OCI-LY3 (cell line): ENCODE measurements around the gene SPNS2.

Source experiments
- CTCF ChIP-seq: fragments of 200-600, 300-600 bp; sonication (generic); IDR thresholded peaks from 2 replicates; pipeline ENCODE4 v1.5.1; 2014; ENCODE audit warnings: antibody characterized with exemption, low read length, low read depth
- EZH2phosphoT487 ChIP-seq: fragments of 200-600 bp; shearing (Covaris generic); IDR thresholded peaks from 2 replicates; pipeline ENCODE4 v1.6.1; 2018; ENCODE audit warnings: antibody characterized with exemption, mixed run types, low read depth

DNA sequence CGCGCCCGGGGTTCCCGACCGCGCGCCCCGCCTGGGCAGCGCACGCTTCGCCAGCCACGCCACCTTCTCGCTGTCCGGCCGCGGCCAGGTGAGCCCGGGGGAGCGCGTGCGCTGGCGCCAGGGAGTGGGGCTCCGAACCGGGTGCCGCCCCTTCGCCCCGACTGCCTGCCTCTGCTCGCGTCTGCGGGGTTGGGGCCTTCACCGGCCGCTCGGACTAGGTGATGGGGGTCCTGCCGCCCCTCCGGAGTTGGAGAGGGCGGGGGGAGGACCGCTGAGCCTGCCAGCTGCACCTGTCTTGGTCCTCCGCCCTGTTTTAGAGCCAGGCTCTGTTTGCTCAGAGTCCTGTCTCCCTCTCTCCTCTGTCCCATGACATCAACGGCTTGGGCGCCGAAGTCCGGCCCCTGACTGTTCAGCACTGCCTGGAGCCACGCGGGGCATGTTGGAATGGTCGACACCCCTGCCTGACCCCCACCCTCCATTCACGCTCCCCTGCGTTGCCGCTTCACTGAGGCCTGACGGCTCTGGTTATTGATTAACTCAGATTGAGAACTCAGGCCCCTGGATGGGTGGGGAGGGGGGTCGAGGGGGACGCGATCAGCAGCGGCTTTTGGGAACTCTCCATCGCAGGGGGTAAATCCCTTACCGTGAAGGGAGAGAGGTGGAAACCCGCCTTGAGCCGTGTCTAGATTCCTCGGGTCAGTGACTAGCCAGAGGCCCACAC, 86.4 kb downstream of the SPNS2 start:
- TF ChIP-seq EZH2phosphoT487 (no peak), CTCF (no peak)
